Colonic mucosa (tissue), 4 donors: ENCODE measurements around the gene DNM2. TPM values are rescaled to one million over a fixed set of nuclear protein-coding genes. Genes with fewer than 3 reads are reported as not detected.

Source experiments
- DNase-seq: peaks from one replicate; pipeline ENCODE4 v3.0.0-alpha.2; 2020
- H3K27ac ChIP-seq: fragments of 200-600 bp; one replicate; pipeline ENCODE4 v1.8.0; 2021
- H3K27me3 ChIP-seq: fragments of 200-600 bp; one replicate; pipeline ENCODE4 v1.8.0; 2021
- H3K36me3 ChIP-seq: fragments of 200-600 bp; one replicate; pipeline ENCODE4 v1.8.0; 2021
- H3K4me1 ChIP-seq: fragments of 200-600 bp; one replicate; pipeline ENCODE4 v1.8.0; 2021; ENCODE audit warnings: mild to moderate bottlenecking
- H3K4me3 ChIP-seq: fragments of 200-600 bp; one replicate; pipeline ENCODE4 v1.8.0; 2021
- H3K9ac ChIP-seq, 2 donors: one replicate each; pipeline ENCODE4 v1.7.0; 2013; ENCODE audit warnings: control low read depth in 2 of 2, low read depth in 2 of 2, low read length in 2 of 2
- H3K9me3 ChIP-seq: fragments of 200-600 bp; one replicate; pipeline ENCODE4 v1.8.0; 2021
- CTCF ChIP-seq: fragments of 200-600 bp; IDR thresholded peaks from one replicate; pipeline ENCODE4 v1.8.0; 2022; ENCODE audit warnings: antibody characterized with exemption, mild to moderate bottlenecking
- intact Hi-C: fragments of 100-400 bp; cut with DNase I; formaldehyde crosslinking; loops from one replicate; pipeline ENCODE4 v1.14.1; 2022
- total RNA-seq, 2 donors: library from RNA; stranded (reverse); fragmentation: NEBNext Ultra II Directional in 1 of 2; extraction: Animal tissue kit (Norgen Biotek cat#: 25700) in 1 of 2; gene quantifications; one replicate each; pipeline ENCODE4 v1.2.1, GENCODE V29; 2021
- donor health status: healthy.
- donor health status: DM: no; HTN: no; CAD: no.
- donor health status: DM: no; HTN: no; CAD: no.

Gene DNM2
- total RNA-seq, 2 donors from 2014 or later: 450 to 461 TPM

- Histone ChIP-seq H3K4me3 (no peak overlapping the region), H3K9ac (no peak overlapping the region), H3K9me3 (no peaks in the 10 kb centered on the region), H3K27ac (no peak overlapping the region), H3K36me3 (peaks cover 42% of the 10 kb centered on the region), H3K27me3 (no peaks in the 10 kb centered on the region), H3K4me1 (no peaks in the 10 kb centered on the region)
- TF ChIP-seq CTCF: no peak
- no peak for DNase-seq
- intact Hi-C loops: no loop called here
Measured at GRCh38 chr19:10826846-10827245, 109.0 kb downstream of the DNM2 start.

- no peak for DNase-seq
- intact Hi-C loops: no loop called here
- no peak overlapping the region for H3K4me3 ChIP-seq
- peaks cover 29% of the 10 kb centered on the region for H3K36me3 ChIP-seq
- TF ChIP-seq CTCF: no peak
- H3K27me3 ChIP-seq: no peaks in the 10 kb centered on the region
- no peaks in the 10 kb centered on the region for H3K9me3 ChIP-seq
- H3K4me1 ChIP-seq: no peaks in the 10 kb centered on the region
- no peak overlapping the region for H3K27ac ChIP-seq
- H3K9ac ChIP-seq: no peak overlapping the region
Measured at GRCh38 chr19:10828981-10829821, 111.3 kb downstream of the DNM2 start.

GRCh38 chr19:10829967-10830366, 112.1 kb downstream of the DNM2 start:
- DNase-seq: no peak
- Histone ChIP-seq H3K9me3 (no peaks in the 10 kb centered on the region), H3K27me3 (no peaks in the 10 kb centered on the region), H3K4me1 (no peaks in the 10 kb centered on the region), H3K36me3 (peaks cover 21% of the 10 kb centered on the region), H3K4me3 (no peak overlapping the region), H3K9ac (no peak overlapping the region), H3K27ac (no peak overlapping the region)
- intact Hi-C loops: no loop called here
- TF ChIP-seq CTCF: no peak

- DNase-seq: no peak
- no peak overlapping the region for H3K9ac ChIP-seq
- H3K4me3 ChIP-seq: no peak overlapping the region
- intact Hi-C loops: no loop called here
- no peaks in the 10 kb centered on the region for H3K9me3 ChIP-seq
- peaks cover 20% of the 10 kb centered on the region for H3K36me3 ChIP-seq
- no peaks in the 10 kb centered on the region for H3K27me3 ChIP-seq
- H3K27ac ChIP-seq: no peak overlapping the region
- H3K4me1 ChIP-seq: no peaks in the 10 kb centered on the region
- TF ChIP-seq CTCF: no peak
Measured at GRCh38 chr19:10830370-10830769, 112.5 kb downstream of the DNM2 start.

GRCh38 chr19:10830931-10831779, 113.3 kb downstream of the DNM2 start:
- H3K4me3 ChIP-seq: no peak overlapping the region
- TF ChIP-seq CTCF: no peak
- no peak overlapping the region for H3K9ac ChIP-seq
- no peaks in the 10 kb centered on the region for H3K4me1 ChIP-seq
- DNase-seq: no peak
- H3K27me3 ChIP-seq: no peaks in the 10 kb centered on the region
- no peaks in the 10 kb centered on the region for H3K9me3 ChIP-seq
- no peak overlapping the region for H3K27ac ChIP-seq
- H3K36me3 ChIP-seq: peaks cover 12% of the 10 kb centered on the region
- intact Hi-C loops: no loop called here
